Ascending aorta (tissue), 2 donors: Measurements from ENCODE around the gene VPS35. TPM values are rescaled to one million over a fixed set of nuclear protein-coding genes. Genes with fewer than 3 reads are reported as not detected.
A peak's percentile ranks its signal among the peaks of the same experiment; 100 is the strongest.

Experiments
- DNase-seq, 2 donors: peaks; one replicate each; pipeline ENCODE4 v3.0.0-alpha.2; 2019; ENCODE audit warnings: low spot score in 2 of 2
- H3K27ac ChIP-seq, 2 donors: fragments of 200-600 bp; sonication (generic); one replicate each; pipeline ENCODE4 v1.5.1; 2016 to 2017; ENCODE audit warnings: mild to moderate bottlenecking in 1 of 2
- H3K27me3 ChIP-seq: fragments of 200-600 bp; sonication (generic); one replicate; pipeline ENCODE4 v1.5.1; 2017
- H3K36me3 ChIP-seq, 2 donors: fragments of 200-600 bp; sonication (generic); one replicate each; pipeline ENCODE4 v1.5.1; 2016
- H3K4me1 ChIP-seq, 2 donors: fragments of 200-600 bp; sonication (generic); one replicate each; pipeline ENCODE4 v1.5.1; 2016 to 2017; ENCODE audit warnings: mild to moderate bottlenecking in 1 of 2
- H3K4me3 ChIP-seq, 2 donors: fragments of 200-600 bp; sonication (generic); one replicate each; pipeline ENCODE4 v1.5.1; 2016 to 2017; ENCODE audit warnings: mild to moderate bottlenecking in 1 of 2
- H3K9me3 ChIP-seq, 2 donors: fragments of 200-600 bp; sonication (generic); one replicate each; pipeline ENCODE4 v1.5.1; 2016
- CTCF ChIP-seq, 3 experiments: fragments of 200-600 bp in 2 of 3; fragments of 450-650 bp in 1 of 3; sonication (generic) in 2 of 3; IDR thresholded peaks; one replicate each; pipeline ENCODE4 v1.5.1; 2016 to 2019; ENCODE audit warnings: antibody characterized with exemption in 3 of 3, mild to moderate bottlenecking in 1 of 3, moderate library complexity in 1 of 3
- intact Hi-C: fragments of 100-400 bp; cut with DNase I; formaldehyde crosslinking; loops from one replicate; pipeline ENCODE4 v1.15.1; 2023
- total RNA-seq: library from RNA; depleted of rRNA; stranded (reverse); fragments of >200 nt; gene quantifications from one replicate; pipeline ENCODE4 v1.1.0, GENCODE V29; 2016

The VPS35 gene
- total RNA-seq, 1 donor from 2014 or later = 31.9 TPM

- DNase-seq = peak in 1 of 2 donors; percentile 15
- intact Hi-C loops = no loop called here
These were observed 42.9 kb upstream of the VPS35 start for GRCh38 chr16:46731691-46732555.

GRCh38 chr16:46730801-46731690 lies 42.1 kb upstream of the VPS35 start:
- H3K4me3 ChIP-seq = no peak overlapping the region
- no peaks in the 10 kb centered on the region for H3K9me3 ChIP-seq
- no peak overlapping the region for H3K27ac ChIP-seq
- no peaks in the 10 kb centered on the region for H3K4me1 ChIP-seq
- intact Hi-C loops = no loop called here
- peak in 1 of 2 donors; percentile 21 for DNase-seq
- no peak for TF ChIP-seq CTCF (IDR thresholded peaks at IDR 0.05)
- no peaks in the 10 kb centered on the region for H3K36me3 ChIP-seq
- no peaks in the 10 kb centered on the region for H3K27me3 ChIP-seq

More at GRCh38 chr16:46731691-46732555, 42.9 kb upstream of the VPS35 start:
- H3K9me3 ChIP-seq = no peaks in the 10 kb centered on the region
- H3K27me3 ChIP-seq = no peaks in the 10 kb centered on the region
- H3K27ac ChIP-seq = no peak overlapping the region
- no peak for TF ChIP-seq CTCF (IDR thresholded peaks at IDR 0.05)
- H3K36me3 ChIP-seq = no peaks in the 10 kb centered on the region
- no peaks in the 10 kb centered on the region for H3K4me1 ChIP-seq
- H3K4me3 ChIP-seq = no peak overlapping the region

- Histone ChIP-seq H3K4me3 (no peak overlapping the region), H3K27ac (no peak overlapping the region), H3K9me3 (no peaks in the 10 kb centered on the region), H3K4me1 (no peaks in the 10 kb centered on the region), H3K36me3 (no peaks in the 10 kb centered on the region), H3K27me3 (no peaks in the 10 kb centered on the region)
- intact Hi-C loops = no loop called here
- TF ChIP-seq CTCF (IDR thresholded peaks at IDR 0.05) = no peak
- peak in 1 of 2 donors; percentile 43 for DNase-seq
These were observed 41.1 kb upstream of the VPS35 start for GRCh38 chr16:46730126-46730525.

- intact Hi-C loops = no loop called here
These were observed 40.5 kb upstream of the VPS35 start for GRCh38 chr16:46729326-46729995.

More at GRCh38 chr16:46729326-46729995, 40.5 kb upstream of the VPS35 start:
- no peak overlapping the region for H3K27ac ChIP-seq
- H3K9me3 ChIP-seq = no peaks in the 10 kb centered on the region
- H3K27me3 ChIP-seq = no peaks in the 10 kb centered on the region
- no peak for TF ChIP-seq CTCF (IDR thresholded peaks at IDR 0.05)
- H3K4me3 ChIP-seq = no peak overlapping the region
- no peaks in the 10 kb centered on the region for H3K36me3 ChIP-seq
- H3K4me1 ChIP-seq = no peaks in the 10 kb centered on the region
- DNase-seq = peak in 1 of 2 donors; percentile 28
